Measurements from ENCODE around the gene SCAF8.
"Not testable (repeated sequence)": the region's sequence is repeated elsewhere in the genome, so short reads cannot be mapped to it uniquely, and the experiment has no call there.

Gene SCAF8

DNA sequence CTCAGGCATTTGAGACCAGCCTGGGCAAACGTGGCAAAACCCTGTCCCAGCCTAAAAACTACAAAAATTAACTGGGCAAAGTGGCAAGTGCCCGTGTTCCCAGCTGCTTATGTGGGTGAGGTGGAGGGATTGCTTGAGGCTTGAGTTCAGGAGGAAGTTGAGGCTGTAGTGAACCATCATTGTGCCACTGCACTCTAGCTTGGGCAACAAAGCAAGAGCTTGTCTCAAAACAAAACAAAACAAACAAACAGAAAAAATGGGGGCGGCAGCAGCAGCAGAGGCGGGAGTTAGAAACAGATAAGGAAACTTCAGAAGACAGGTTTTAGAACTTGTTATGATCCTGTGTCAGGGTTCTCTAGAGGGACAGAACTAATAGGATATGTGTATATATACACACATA, 49.0 kb downstream of the SCAF8 start:
- no peak for DNase-seq (ENCODE audit: low spot score)

DNA sequence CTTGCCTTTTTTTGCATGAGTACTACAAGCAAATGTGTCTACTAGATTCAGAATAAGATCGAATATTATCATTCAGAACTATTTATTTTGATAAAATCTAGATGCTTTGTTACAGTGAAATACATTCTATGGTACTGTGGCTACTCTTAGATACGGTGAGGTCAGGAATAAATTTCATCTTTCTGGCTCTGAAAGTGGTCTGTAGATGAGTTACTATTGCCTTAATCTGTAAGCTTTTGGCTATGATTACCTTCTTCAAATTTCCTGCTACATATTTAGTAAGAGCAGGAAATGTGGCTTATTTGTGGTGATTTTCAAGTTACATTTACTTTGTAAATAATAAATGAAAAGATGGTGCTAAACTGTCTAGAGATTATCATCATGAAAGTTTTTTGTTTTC, 50.0 kb downstream of the SCAF8 start:
- no peak for DNase-seq (ENCODE audit: low spot score)

DNA sequence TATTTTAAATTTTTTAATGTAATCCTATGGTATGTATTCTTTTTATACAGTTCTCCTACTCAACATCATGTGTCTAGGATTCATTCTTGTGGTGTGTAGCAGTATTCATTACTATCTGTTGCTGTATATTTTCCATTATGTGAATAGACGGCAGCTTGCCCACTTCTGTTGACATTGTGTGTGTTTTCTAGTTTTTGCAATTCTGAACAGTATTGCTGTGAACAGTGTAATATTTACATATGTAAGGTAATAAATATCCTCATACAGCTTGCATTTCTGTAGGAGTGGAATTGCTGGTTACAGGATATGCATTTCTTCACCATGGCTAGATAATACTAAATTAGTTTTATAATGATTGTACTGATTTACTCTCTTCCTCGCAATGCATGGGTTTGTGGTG, 51.9 kb downstream of the SCAF8 start:
- DNase-seq (ENCODE audit: low spot score): no peak

DNA sequence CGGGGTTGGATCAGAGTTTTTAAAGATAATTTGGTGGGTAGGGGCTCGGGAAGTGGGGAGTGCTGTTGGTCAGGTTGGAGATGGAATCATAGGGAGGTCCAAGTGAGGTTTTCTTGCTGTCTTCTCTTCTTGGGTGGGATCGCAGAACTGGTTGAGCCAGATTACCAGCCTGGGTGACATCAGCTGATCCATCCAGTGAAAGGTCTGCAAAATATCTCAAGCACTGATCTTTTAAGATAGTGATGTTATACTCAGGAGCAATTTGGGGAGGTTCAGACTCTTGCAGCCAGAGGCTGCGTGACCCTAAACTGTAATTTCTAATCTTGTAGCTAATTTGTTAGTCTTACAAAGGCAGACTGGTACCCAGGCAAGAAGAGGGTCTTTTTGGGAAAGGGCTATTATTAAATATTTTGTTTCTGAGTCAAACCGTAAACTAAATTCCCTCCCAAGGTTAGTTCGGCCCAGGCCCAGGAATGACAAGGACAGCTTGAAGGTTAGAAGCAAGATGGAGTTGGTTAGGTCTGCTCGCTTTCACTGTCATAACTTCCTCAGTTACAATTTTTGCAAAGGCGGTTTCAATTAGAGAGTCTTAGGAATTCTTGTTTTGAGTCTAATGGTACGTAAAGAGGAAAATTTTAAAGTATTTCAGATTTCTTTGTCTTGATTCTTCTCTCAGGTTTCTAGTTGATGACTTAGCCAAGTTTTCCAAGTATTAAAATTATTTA, 53.1 kb downstream of the SCAF8 start:
- DNase-seq (ENCODE audit: low spot score): no peak

DNA sequence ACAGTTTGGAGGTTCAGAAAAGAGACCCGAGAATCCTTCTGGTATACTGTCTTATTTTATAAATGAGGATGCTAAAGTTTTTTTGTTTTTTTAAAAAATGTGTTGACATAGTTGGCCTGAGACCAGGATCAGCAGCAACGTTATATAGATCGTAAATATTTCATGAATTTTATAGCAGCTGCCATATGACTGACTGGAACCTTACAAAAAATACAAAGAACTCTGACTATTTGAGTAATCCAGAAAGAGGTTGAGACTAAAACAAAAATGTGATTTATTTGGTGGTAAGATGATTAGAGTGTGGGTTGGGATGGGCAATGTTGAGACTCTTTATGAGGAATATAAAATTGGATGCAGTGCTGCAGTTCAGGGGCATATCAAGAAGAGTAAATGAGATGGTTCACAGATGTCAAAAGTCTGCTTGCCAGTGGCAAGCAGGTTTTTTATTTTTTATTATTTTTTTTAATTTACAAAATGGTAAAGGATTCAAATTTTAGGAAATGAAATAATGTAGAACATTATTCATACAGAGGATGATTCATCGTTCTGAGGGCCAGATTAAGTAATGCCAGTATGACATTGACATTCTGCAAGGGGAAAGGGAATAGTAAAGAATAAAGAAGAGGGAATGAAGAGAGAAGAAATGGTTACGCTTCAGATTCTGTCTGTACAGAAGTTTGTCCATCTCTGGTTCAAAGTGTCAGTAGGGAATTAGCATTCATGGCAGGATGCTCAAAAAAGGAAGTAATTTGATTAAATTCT, 58.5 kb downstream of the SCAF8 start:
- no peak for DNase-seq (ENCODE audit: low spot score)

DNA sequence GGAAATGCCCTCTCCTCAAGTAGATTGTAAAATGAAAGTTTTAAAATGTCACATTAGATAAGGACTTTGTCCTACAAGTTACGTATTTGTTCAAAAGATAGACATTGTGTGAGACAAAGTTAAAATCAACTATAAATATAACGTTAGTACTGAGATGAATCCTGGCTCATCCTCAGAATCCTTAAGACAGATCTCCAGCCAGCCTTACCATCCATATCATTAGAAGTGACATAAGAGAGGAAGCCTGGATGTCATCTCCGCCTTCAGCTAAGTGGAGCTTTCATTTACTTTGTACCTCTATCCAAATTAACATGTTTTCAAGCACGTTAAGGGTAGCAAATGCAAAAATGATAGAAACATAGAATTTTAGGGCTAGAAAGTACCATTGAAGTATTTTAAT, 59.1 kb downstream of the SCAF8 start:
- DNase-seq (ENCODE audit: low spot score): no peak

DNA sequence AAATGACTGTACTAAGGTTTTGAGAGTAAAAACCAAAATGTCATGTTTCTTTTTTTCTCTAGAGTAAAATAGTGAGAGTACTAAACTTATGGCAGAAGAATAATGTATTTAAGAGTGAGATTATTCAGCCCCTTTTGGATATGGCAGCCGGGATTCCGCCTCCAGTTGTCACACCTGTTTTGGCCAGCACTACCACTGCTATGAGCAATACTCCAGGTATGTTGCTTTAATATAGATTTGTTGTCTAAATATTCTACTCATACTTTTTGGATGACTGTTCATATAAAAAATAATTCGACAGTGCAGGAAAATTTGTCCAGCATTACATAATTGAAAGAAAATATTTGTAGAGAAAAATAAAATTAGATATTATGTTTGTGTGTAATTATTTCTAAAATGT, 59.5 kb downstream of the SCAF8 start:
- no peak for DNase-seq (ENCODE audit: low spot score)

DNA sequence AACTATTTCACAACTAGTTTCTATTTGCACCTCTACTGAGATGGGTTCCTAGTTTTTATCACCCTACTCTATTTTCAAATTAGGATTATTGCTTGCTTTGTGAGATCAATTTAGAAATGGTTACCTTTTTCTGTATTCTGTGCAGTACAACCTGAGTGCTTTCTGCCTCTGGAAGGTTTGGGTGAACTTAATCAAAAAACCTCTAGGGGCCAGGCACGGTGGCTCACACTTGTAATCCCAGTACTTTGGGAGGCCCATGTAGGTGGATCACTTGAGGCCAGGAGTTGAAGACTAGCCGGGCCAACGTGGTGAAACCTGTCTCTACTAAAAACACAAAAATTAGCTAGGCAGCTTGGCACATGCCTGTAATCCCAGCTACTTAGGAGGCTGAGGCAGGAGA, 63.3 kb downstream of the SCAF8 start:
- DNase-seq (ENCODE audit: low spot score): no peak

DNA sequence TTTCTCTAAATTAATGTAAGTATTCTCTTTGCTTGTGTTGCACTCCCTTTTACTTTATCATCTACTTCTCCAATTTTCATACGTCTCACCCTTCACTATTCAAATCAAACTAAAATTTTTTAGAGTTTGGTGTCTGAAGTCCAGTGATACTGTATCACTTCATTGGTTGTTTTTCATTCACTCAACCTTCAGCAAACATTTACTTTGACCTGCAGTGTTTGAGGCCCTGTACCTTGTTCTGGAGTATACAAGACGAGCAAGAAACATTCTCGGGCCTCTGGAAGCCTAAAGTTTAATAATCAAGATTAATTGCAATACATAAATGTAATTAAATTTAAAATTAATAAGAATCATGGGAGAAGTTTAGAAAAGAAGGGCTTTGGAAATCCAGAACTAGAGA, 64.6 kb downstream of the SCAF8 start:
- no peak for DNase-seq (ENCODE audit: low spot score)

DNA sequence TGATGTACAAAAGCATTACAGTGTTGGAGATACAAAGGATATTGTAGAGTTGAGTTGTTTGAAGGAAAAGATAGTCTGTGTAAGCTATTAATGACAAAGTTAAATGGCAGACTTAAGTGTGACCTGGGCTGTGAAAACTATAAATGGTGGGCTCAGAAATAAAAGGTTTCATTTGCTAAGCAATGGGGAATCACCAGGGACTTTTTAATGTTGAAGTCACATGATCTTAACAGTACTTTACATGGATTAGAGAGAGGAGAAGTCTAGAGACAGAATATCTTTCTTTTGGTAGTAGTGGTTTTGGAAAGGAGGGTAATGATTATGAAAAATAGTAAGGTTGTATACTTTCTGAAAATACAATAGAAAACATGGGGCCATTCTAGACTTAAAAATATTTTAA, 67.1 kb downstream of the SCAF8 start:
- no peak for DNase-seq (ENCODE audit: low spot score)

DNA sequence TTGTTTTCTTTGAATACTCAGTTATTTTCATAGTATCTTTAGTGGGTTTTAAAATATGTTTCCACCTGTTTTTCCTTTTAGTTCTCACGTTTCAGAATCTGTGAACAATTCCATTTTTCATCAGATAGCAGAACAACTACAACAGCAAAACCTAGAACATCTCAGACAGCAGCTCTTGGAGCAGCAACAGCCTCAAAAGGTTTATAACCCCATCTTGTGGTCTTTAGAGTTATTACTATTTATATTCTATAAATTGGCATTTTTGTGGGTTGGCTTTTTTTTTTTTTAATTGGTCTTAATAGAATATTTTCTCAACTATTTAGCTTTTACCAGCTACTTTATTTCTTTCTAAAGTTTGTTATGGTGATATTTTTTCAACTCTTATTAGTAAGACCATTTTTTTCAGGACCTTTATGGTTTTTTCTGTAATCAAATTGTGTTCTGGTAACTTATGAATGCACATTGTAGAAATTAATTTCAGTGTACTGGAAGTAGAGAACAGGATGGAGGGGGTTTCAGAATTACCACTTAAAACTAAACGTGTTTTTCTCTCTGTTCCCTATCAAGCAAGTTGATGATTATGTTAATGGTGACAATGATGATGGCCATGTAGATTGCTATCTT, 72.2 kb downstream of the SCAF8 start:
- peak; percentile 18 for DNase-seq (ENCODE audit: low spot score)

DNA sequence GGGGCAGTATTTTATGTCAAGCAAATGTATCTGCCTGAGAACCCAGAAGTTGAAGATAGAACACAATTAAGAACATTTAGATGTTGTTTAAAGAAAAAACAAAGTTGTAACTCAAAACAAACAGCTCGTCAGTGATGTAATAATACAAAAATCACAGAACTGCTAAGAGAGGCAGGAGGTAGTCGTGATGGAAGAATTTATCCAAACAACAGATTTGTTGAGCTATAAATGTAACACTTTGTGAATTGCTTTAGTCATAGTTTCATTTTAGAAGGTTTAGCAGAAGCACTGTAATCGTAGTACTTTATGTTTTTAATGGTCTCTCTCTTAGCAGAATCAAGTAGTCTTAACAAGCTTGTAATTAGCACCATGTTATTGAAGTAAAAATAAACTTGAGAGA, 73.6 kb downstream of the SCAF8 start:
- no peak for DNase-seq (ENCODE audit: low spot score)

DNA sequence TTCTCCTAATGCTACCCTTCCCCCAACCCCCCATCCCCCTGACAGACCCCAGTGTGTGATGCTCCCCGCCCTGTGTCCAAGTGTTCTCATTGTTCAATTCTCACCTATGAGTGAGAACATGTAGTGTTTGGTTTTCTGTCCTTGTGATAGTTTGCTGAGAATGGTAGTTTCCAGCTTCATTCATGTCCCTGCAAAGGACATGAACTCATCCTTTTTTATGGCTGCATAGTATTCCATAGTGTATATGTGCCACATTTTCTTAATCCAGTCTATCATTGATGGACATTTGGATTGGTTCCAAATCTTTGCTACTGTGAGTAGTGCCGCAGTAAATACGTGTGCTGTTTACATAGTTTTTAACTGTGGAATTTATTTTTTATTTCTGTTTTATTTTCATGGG, 78.4 kb downstream of the SCAF8 start:
- not testable (repeated sequence) for DNase-seq (ENCODE audit: low spot score)

DNA sequence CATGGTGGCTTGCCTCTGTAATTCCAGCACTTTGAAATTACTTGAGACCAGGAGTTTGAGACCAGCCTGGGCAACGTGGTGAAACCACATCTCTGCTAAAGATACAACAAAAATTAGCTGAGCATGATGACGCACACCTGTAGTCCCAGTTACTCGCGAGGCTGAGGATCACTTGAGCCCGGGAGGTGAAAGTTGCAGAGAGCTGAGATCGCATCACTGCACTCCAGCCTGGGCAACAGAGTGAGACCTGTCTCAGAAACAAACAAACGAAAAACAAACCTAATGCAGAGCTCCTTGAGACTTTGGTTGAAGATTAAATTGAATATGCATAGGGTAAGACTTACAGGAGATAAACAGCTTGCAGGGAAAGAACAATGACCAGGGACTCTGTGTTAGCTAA, 80.8 kb downstream of the SCAF8 start:
- no peak for DNase-seq (ENCODE audit: low spot score)

DNA sequence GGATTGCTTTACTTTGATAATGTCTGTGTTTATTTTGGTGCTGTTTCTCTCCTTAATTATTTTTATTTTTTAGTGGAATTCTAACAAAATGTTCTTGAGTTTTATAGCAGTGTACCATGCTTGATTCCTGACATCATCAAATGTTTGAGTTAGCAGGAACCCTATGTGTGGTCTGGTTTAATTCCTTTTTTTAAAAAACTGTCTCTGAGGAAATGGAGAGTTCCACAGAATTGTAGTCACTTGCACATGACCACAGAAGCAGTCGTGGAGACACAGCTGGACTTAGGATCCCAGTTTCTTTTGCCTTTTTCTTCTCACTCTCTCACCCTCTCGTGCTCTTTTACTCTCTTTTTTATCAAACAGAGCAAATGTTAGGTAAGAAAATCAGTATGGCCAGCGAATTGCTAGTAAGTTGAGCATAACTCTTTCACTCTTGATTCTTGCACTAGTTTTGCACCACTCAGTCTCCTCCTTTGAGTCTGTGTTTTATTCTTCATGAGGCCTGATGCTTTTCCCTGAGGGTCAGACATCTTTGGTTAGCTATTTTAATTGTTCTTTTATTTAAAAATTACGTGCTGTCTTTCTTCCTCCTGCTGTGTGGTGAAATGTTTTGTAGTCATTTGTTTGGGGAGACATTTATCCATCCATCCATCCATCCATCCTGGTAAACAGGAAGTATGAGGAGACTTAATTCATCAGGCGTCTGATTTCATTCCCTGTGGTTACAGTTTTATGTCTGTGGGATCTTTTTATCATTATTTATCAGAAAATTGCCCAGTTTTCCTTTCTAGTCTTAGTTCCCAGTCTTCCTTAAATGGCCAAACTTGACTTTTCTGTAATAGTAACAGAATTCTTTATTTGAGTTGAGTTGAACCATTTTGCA, 83.0 kb downstream of the SCAF8 start:
- DNase-seq (ENCODE audit: low spot score): no peak

DNA sequence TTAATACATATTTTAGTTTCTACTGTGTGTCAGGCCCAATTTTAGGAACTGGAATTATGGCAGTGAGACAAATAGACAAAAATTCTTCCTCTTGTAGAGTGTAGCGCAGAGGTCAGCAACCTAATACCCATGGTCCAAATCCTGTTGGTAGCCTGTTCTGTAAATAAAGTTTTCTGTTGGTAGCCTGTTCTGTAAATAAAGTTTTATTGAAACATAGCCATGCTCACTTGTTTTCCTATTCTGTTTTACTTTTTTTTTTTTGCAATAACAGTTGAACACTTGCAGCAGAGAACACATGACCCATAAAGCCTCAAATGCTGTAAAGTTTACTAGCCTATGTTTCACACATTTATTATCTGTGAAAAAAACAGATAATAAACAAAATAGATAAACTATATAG, 87.9 kb downstream of the SCAF8 start:
- no peak for DNase-seq (ENCODE audit: low spot score)

DNA sequence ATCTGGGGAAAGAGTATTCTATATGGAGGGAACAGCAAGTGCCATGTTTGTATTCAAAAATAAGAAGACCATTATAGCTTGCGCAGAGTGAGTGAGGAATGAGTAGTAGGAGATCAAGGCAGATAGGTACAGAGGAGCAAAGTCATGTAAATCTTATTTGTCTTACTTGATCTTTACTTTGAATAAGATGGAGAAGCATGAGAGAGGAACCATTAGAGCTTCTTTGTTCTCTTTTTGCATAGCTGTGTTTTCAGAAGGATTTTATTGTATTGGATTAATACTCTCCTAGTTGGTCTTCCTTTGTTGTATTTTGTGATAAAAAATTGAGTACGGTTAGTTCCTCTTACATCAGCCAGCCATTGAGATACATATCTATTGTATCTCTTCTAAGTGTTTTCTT, 88.4 kb downstream of the SCAF8 start:
- no peak for DNase-seq (ENCODE audit: low spot score)

DNA sequence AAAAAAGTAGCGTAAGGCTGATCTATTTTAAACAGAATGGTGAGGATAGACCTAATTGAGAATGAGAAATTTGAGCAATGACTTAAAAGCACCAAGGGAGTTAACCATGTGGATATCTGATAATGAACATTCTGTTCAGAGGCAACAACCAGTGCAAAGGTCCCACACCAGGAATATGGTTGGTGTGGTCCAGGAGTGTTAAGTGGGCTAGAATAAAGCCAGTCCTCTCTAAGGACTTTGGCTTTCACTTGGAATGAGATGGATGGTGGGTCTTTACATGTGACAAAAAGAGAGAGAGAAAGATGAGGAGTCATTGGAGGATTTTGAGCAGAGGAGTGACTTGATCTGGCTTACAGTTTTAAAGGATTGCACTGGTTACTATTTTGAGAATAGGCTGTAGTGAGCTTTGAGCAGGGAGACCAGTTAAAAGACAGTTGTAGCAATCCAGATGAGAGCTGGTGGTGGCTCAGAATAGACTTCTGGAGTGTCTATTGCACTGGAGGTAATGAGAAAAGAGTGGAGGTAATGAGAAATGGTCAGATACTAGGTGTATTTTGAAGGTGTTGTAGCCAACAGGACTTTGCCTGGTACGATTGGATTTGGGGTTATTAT, 89.8 kb downstream of the SCAF8 start:
- DNase-seq (ENCODE audit: low spot score): no peak

DNA sequence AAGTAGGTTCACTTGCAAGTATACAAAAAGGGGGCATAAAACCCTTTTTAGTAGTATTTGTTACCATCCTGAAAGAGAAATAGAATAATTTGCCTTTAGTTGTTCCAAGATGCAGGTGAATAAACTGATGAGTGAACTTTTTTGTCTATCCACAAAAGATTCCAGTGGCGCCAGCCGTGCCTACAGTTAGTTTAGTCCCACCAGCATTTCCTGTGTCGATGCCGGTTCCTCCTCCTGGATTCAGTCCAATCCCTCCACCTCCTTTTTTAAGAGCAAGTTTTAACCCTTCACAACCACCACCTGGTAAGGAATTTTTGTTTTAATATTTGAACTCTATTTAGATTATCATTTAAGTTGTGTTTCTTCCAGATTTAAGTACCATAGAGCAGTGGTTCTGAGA, 90.9 kb downstream of the SCAF8 start:
- no peak for DNase-seq (ENCODE audit: low spot score)

DNA sequence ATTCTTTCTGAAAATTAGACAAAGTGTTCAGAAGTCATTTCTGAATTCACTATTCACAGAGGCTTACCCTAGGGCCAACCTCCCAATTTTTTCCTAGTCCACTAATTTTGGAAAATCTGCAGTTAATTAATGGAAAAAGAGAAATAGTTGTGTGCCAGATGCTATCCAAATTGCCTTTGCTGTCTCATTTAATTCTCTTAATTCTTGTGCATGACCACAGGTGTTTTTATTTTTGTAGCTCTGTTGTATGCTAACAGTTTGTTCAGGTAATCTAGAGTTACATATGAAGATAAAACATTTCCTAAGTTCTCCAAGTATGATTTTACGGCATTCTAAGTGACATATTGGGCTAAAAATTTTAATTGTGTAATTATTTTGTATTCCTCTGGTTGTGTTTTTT, 96.8 kb downstream of the SCAF8 start:
- DNase-seq (ENCODE audit: low spot score): no peak

DNA sequence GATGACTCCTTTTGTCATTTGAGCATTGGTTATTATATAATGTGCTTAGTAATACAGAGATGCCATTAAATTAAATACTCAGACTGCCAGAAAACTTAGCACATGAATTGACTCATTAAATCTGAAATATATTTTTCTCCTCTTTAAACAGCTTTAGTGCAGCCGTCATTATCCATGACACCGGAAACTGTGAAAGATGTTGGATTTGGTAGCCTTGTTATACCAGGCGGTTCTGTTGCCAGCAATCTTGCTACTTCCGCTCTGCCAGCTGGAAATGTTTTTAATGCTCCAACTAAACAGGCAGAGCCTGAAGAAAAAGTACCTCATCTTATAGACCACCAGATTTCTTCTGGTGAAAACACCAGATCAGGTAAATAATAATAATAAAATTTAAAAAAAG, 97.6 kb downstream of the SCAF8 start:
- no peak for DNase-seq (ENCODE audit: low spot score)

DNA sequence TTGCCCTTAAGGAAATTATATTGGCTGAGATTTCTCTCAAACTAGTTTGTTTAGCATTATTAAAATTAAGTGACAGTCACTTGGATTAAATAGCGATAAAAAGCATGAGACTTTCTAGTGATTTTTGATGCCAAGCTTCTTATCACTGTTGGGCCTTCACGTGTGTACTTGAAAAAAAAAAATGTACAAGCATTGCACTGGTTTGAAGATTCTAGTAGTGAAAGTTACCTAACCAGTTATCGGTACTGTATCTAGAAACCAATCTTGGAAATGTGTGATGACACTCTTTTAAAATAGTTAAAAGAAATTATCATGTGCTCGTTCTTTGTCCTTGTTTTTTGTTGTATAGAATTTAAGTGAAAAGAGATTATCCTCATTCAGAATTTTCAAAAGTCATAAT, 102.1 kb downstream of the SCAF8 start:
- no peak for DNase-seq (ENCODE audit: low spot score)

Measured in HuH-7 (cell line).